Adrenal gland (tissue), 12 donors: ENCODE measurements around the gene PLXNC1. TPM values are rescaled to one million over a fixed set of nuclear protein-coding genes. Genes with fewer than 3 reads are reported as not detected.

Experiments used
- DNase-seq, 7 donors: peaks; one replicate each; pipeline ENCODE4 v3.0.0-alpha.2; 2019 to 2020
- H3K27ac ChIP-seq, 5 donors: fragments of 200-600 bp; sonication (generic) in 4 of 5; 1 replicate in 3 of 5; 2 replicates in 2 of 5; pipeline versions ENCODE4 v1.5.1 to v1.8.0; 2016 to 2020; ENCODE audit warnings: mild to moderate bottlenecking in 1 of 5
- H3K27me3 ChIP-seq: fragments of 200-600 bp; 2 replicates; pipeline ENCODE4 v1.8.0; 2021
- H3K36me3 ChIP-seq, 2 donors: fragments of 200-600 bp; replicated peaks in 1 of 2; 1 replicate in 1 of 2; 2 replicates in 1 of 2; pipeline versions ENCODE4 v1.5.1 to v1.8.0; 2018 to 2022
- H3K4me1 ChIP-seq, 2 donors: fragments of 200-600 bp; replicated peaks in 1 of 2; 1 replicate in 1 of 2; 2 replicates in 1 of 2; pipeline versions ENCODE4 v1.5.1 to v1.8.0; 2018 to 2021
- H3K4me3 ChIP-seq, 4 donors: fragments of 200-600 bp; sonication (generic) in 3 of 4; one replicate each; pipeline ENCODE4 v1.5.1; 2016 to 2018
- H3K9me3 ChIP-seq, 3 donors: fragments of 200-600 bp; sonication (generic) in 1 of 3; replicated peaks in 1 of 3; 1 replicate in 2 of 3; 2 replicates in 1 of 3; pipeline versions ENCODE4 v1.5.1 to v1.8.0; 2016 to 2021
- CTCF ChIP-seq, 6 experiments: fragments of 450-650 bp in 4 of 6; fragments of 200-600 bp in 2 of 6; sonication (generic) in 1 of 6; IDR thresholded peaks; 1 replicate in 5 of 6; 2 replicates in 1 of 6; pipeline versions ENCODE4 v1.5.1 to v1.8.0; 2016 to 2021; ENCODE audit warnings: antibody characterized with exemption in 6 of 6, mild to moderate bottlenecking in 2 of 6, moderate library complexity in 1 of 6
- POLR2A ChIP-seq, 2 donors: fragments of 450-650 bp; IDR thresholded peaks; one replicate each; pipeline ENCODE4 v1.6.1; 2017; ENCODE audit warnings: antibody characterized with exemption in 2 of 2, mild to moderate bottlenecking in 2 of 2, moderate library complexity in 1 of 2
- WGBS, 4 donors: extraction: QIAGEN DNeasy Blood & Tissue Kit in 2 of 4; methylation state at CpG; one replicate each; pipeline versions ENCODE4 v1.1.5 to v1.1.7; 2013 to 2017; 5-methylcytosine and 5-hydroxymethylcytosine counted together
- intact Hi-C, 2 donors: fragments of 100-400 bp; cut with DNase I; formaldehyde crosslinking; loops; one replicate each; pipeline versions ENCODE4 v1.14.1 to v1.15.0; 2022 to 2023
- polyA plus RNA-seq, 3 donors: library from polyadenylated mRNA; stranded (reverse); fragments of 200-250 nt in 2 of 3; fragments of 350-450 nt in 1 of 3; fragmentation: Illumina TruSeq in 1 of 3; extraction: RNeasy Lipid Tissue Mini Kit (QIAGEN cat#74804) in 1 of 3; gene quantifications; one replicate each; pipeline ENCODE4 v1.2.3, GENCODE V29; 2013 to 2014
- total RNA-seq, 9 donors: library from RNA; depleted of rRNA in 4 of 9; stranded (reverse); fragments of >200 nt in 4 of 9; fragments of 120-200 nt in 1 of 9; fragmentation: NEBNext Ultra II Directional in 1 of 9; extraction: Animal tissue kit (Norgen Biotek cat#: 25700) in 1 of 9; gene quantifications; one replicate each; pipeline versions ENCODE4 v1.1.0 to v1.2.4, GENCODE V29; 2013 to 2023
- donor health status: healthy with polysubstance abuse.
- donor health status: Bipolar disorder and iron deficiency.
- donor health status: DM: yes; HTN: yes; CAD: no.
- donor health status: DM: no; HTN: no; CAD: no.
- donor health status: DM: no; HTN: no; CAD: no.
- donor health status: DM: yes; HTN: yes; CAD: no.

PLXNC1 gene
- total and polyA plus RNA-seq, 12 donors: 2.5 to 23.4 (median 12.3) TPM

GRCh38 chr12:94123127-94123526 is 25.2 kb upstream of the PLXNC1 start:
- H3K4me3 ChIP-seq: no peak overlapping the region
- no peaks in the 10 kb centered on the region for H3K36me3 ChIP-seq
- no peak overlapping the region for H3K27ac ChIP-seq
- H3K9me3 ChIP-seq: no peaks in the 10 kb centered on the region
- H3K4me1 ChIP-seq: no peaks in the 10 kb centered on the region
- WGBS, 4 donors: 80 to 87% (median 84%) methylated on average over 2 of the region's 2 CpGs
- TF ChIP-seq CTCF (IDR thresholded peaks at IDR 0.05) (no peak), POLR2A (IDR thresholded peaks at IDR 0.05) (no peak)
- no peak for DNase-seq
- intact Hi-C loops: no loop called here
- no peaks in the 10 kb centered on the region for H3K27me3 ChIP-seq

- no peak for TF ChIP-seq CTCF (IDR thresholded peaks at IDR 0.05)
- no peak for TF ChIP-seq POLR2A (IDR thresholded peaks at IDR 0.05)
- intact Hi-C loops: no loop called here
Observed at GRCh38 chr12:94126067-94126466, 22.3 kb upstream of the PLXNC1 start.

GRCh38 chr12:94127239-94128131 is 20.9 kb upstream of the PLXNC1 start:
- Histone ChIP-seq H3K27me3 (no peaks in the 10 kb centered on the region), H3K36me3 (no peaks in the 10 kb centered on the region), H3K4me3 (no peak overlapping the region), H3K9me3 (no peaks in the 10 kb centered on the region), H3K27ac (no peak overlapping the region), H3K4me1 (no peaks in the 10 kb centered on the region)
- TF ChIP-seq CTCF (IDR thresholded peaks at IDR 0.05) (no peak), POLR2A (IDR thresholded peaks at IDR 0.05) (no peak)
- intact Hi-C loops: no loop called here
- WGBS, 4 donors: 69 to 77% (median 74%) methylated on average over 12 of the region's 12 CpGs
- DNase-seq: no peak

More at GRCh38 chr12:94126067-94126466, 22.3 kb upstream of the PLXNC1 start:
- Histone ChIP-seq H3K36me3 (no peaks in the 10 kb centered on the region), H3K9me3 (no peaks in the 10 kb centered on the region), H3K4me3 (no peak overlapping the region), H3K4me1 (no peaks in the 10 kb centered on the region), H3K27ac (no peak overlapping the region), H3K27me3 (no peaks in the 10 kb centered on the region)
- WGBS, 4 donors: 65 to 76% (median 70%) methylated on average over 1 of the region's 1 CpG
- DNase-seq: no peak

GRCh38 chr12:94128280-94128679 is 20.1 kb upstream of the PLXNC1 start:
- no peak for DNase-seq
- no peaks in the 10 kb centered on the region for H3K36me3 ChIP-seq
- no peaks in the 10 kb centered on the region for H3K4me1 ChIP-seq
- TF ChIP-seq POLR2A (IDR thresholded peaks at IDR 0.05) (no peak), CTCF (IDR thresholded peaks at IDR 0.05) (no peak)
- no peak overlapping the region for H3K4me3 ChIP-seq
- WGBS, 4 donors: 62 to 68% (median 67%) methylated on average over 4 of the region's 4 CpGs
- intact Hi-C loops: no loop called here
- H3K27ac ChIP-seq: no peak overlapping the region
- no peaks in the 10 kb centered on the region for H3K27me3 ChIP-seq
- H3K9me3 ChIP-seq: no peaks in the 10 kb centered on the region
